ENCODE results near the gene GPR22.

The GPR22 gene

GRCh38 chr7:107479303-107479702 lies 9.4 kb downstream of the GPR22 start:
- no peak for TF ChIP-seq CTCF (conservative IDR thresholded peaks at IDR 0.05)
- peak overlapping the region; percentile 14; the same call in 1 of the 2 replicates for H3K27ac ChIP-seq

- TF ChIP-seq CTCF (conservative IDR thresholded peaks at IDR 0.05), result no peak
- H3K27ac ChIP-seq, result no peak overlapping the region
Observed at GRCh38 chr7:107480932-107481331, 11.1 kb downstream of the GPR22 start.

GRCh38 chr7:107482571-107482970 lies 12.7 kb downstream of the GPR22 start:
- no peak overlapping the region for H3K27ac ChIP-seq
- TF ChIP-seq CTCF (conservative IDR thresholded peaks at IDR 0.05), result no peak

GRCh38 chr7:107486041-107486440 lies 16.2 kb downstream of the GPR22 start:
- H3K27ac ChIP-seq, result no peak overlapping the region
- TF ChIP-seq CTCF (conservative IDR thresholded peaks at IDR 0.05), result no peak

GRCh38 chr7:107492875-107493274 lies 23.0 kb downstream of the GPR22 start:
- H3K27ac ChIP-seq, result no peak overlapping the region
- TF ChIP-seq CTCF (conservative IDR thresholded peaks at IDR 0.05), result no peak

GRCh38 chr7:107494315-107494751 lies 24.5 kb downstream of the GPR22 start:
- no peak overlapping the region for H3K27ac ChIP-seq

GRCh38 chr7:107494884-107495283 lies 25.0 kb downstream of the GPR22 start:
- no peak for TF ChIP-seq CTCF (conservative IDR thresholded peaks at IDR 0.05)
- H3K27ac ChIP-seq, result no peak overlapping the region

More at GRCh38 chr7:107494315-107494751, 24.5 kb downstream of the GPR22 start:
- TF ChIP-seq CTCF (conservative IDR thresholded peaks at IDR 0.05), result no peak
